ENCODE measurements around the gene PCTP.

The PCTP gene

GRCh38 chr17:55742272-55743102, 8.4 kb upstream of the PCTP start:
- Histone ChIP-seq H3K9ac (ENCODE audit: low read depth, low read length) (no peak overlapping the region), H3K9me3 (ENCODE audit: control insufficient read depth, insufficient read depth, low read length) (no peaks in the 10 kb centered on the region), H3K4me3 (ENCODE audit: low read depth, low read length) (no peak overlapping the region), H3K27me3 (ENCODE audit: control insufficient read depth, insufficient read depth, low read length) (no peaks in the 10 kb centered on the region), H3K4me1 (ENCODE audit: control insufficient read depth, insufficient read depth, low read length) (no peaks in the 10 kb centered on the region), H3K36me3 (ENCODE audit: control insufficient read depth, insufficient read depth, low read length) (no peaks in the 10 kb centered on the region), H3K27ac (ENCODE audit: low read depth, low read length) (no peak overlapping the region)

- H3K4me3 ChIP-seq (ENCODE audit: low read depth, low read length), result no peak overlapping the region
- H3K9ac ChIP-seq (ENCODE audit: low read depth, low read length), result no peak overlapping the region
- no peak overlapping the region for H3K27ac ChIP-seq (ENCODE audit: low read depth, low read length)
- no peaks in the 10 kb centered on the region for H3K9me3 ChIP-seq (ENCODE audit: control insufficient read depth, insufficient read depth, low read length)
- H3K4me1 ChIP-seq (ENCODE audit: control insufficient read depth, insufficient read depth, low read length), result no peaks in the 10 kb centered on the region
- no peaks in the 10 kb centered on the region for H3K36me3 ChIP-seq (ENCODE audit: control insufficient read depth, insufficient read depth, low read length)
- H3K27me3 ChIP-seq (ENCODE audit: control insufficient read depth, insufficient read depth, low read length), result no peaks in the 10 kb centered on the region
These were observed 7.7 kb upstream of the PCTP start for GRCh38 chr17:55743103-55743679.

GRCh38 chr17:55745258-55745657, 5.6 kb upstream of the PCTP start:
- Histone ChIP-seq H3K27me3 (ENCODE audit: control insufficient read depth, insufficient read depth, low read length) (no peaks in the 10 kb centered on the region), H3K4me1 (ENCODE audit: control insufficient read depth, insufficient read depth, low read length) (no peaks in the 10 kb centered on the region), H3K9ac (ENCODE audit: low read depth, low read length) (no peak overlapping the region), H3K27ac (ENCODE audit: low read depth, low read length) (no peak overlapping the region), H3K4me3 (ENCODE audit: low read depth, low read length) (no peak overlapping the region), H3K36me3 (ENCODE audit: control insufficient read depth, insufficient read depth, low read length) (no peaks in the 10 kb centered on the region), H3K9me3 (ENCODE audit: control insufficient read depth, insufficient read depth, low read length) (no peaks in the 10 kb centered on the region)

- no peaks in the 10 kb centered on the region for H3K27me3 ChIP-seq (ENCODE audit: control insufficient read depth, insufficient read depth, low read length)
- H3K9me3 ChIP-seq (ENCODE audit: control insufficient read depth, insufficient read depth, low read length), result no peaks in the 10 kb centered on the region
- H3K4me1 ChIP-seq (ENCODE audit: control insufficient read depth, insufficient read depth, low read length), result peaks cover 4% of the 10 kb centered on the region; the same call in 1 of the 2 replicates
- no peak overlapping the region for H3K4me3 ChIP-seq (ENCODE audit: low read depth, low read length)
- H3K27ac ChIP-seq (ENCODE audit: low read depth, low read length), result no peak overlapping the region
- no peak overlapping the region for H3K9ac ChIP-seq (ENCODE audit: low read depth, low read length)
- H3K36me3 ChIP-seq (ENCODE audit: control insufficient read depth, insufficient read depth, low read length), result no peaks in the 10 kb centered on the region
These were observed 4.4 kb upstream of the PCTP start for GRCh38 chr17:55746466-55746865.

GRCh38 chr17:55747209-55747608, 3.6 kb upstream of the PCTP start:
- no peaks in the 10 kb centered on the region for H3K9me3 ChIP-seq (ENCODE audit: control insufficient read depth, insufficient read depth, low read length)
- no peaks in the 10 kb centered on the region for H3K27me3 ChIP-seq (ENCODE audit: control insufficient read depth, insufficient read depth, low read length)
- H3K9ac ChIP-seq (ENCODE audit: low read depth, low read length), result no peak overlapping the region
- H3K4me3 ChIP-seq (ENCODE audit: low read depth, low read length), result no peak overlapping the region
- peaks cover 9% of the 10 kb centered on the region for H3K4me1 ChIP-seq (ENCODE audit: control insufficient read depth, insufficient read depth, low read length)
- no peaks in the 10 kb centered on the region for H3K36me3 ChIP-seq (ENCODE audit: control insufficient read depth, insufficient read depth, low read length)
- no peak overlapping the region for H3K27ac ChIP-seq (ENCODE audit: low read depth, low read length)

- H3K27me3 ChIP-seq (ENCODE audit: control insufficient read depth, insufficient read depth, low read length), result no peaks in the 10 kb centered on the region
- no peak overlapping the region for H3K4me3 ChIP-seq (ENCODE audit: low read depth, low read length)
- H3K9ac ChIP-seq (ENCODE audit: low read depth, low read length), result no peak overlapping the region
- no peaks in the 10 kb centered on the region for H3K9me3 ChIP-seq (ENCODE audit: control insufficient read depth, insufficient read depth, low read length)
- H3K36me3 ChIP-seq (ENCODE audit: control insufficient read depth, insufficient read depth, low read length), result no peaks in the 10 kb centered on the region
- no peak overlapping the region for H3K27ac ChIP-seq (ENCODE audit: low read depth, low read length)
- peaks cover 9% of the 10 kb centered on the region for H3K4me1 ChIP-seq (ENCODE audit: control insufficient read depth, insufficient read depth, low read length)
These were observed 2.0 kb upstream of the PCTP start for GRCh38 chr17:55748841-55749240.

GRCh38 chr17:55749985-55750384, 866 bp upstream of the PCTP start:
- H3K36me3 ChIP-seq (ENCODE audit: control insufficient read depth, insufficient read depth, low read length), result no peaks in the 10 kb centered on the region
- no peaks in the 10 kb centered on the region for H3K9me3 ChIP-seq (ENCODE audit: control insufficient read depth, insufficient read depth, low read length)
- H3K4me3 ChIP-seq (ENCODE audit: low read depth, low read length), result no peak overlapping the region
- H3K27me3 ChIP-seq (ENCODE audit: control insufficient read depth, insufficient read depth, low read length), result no peaks in the 10 kb centered on the region
- peaks cover 9% of the 10 kb centered on the region for H3K4me1 ChIP-seq (ENCODE audit: control insufficient read depth, insufficient read depth, low read length)
- H3K9ac ChIP-seq (ENCODE audit: low read depth, low read length), result no peak overlapping the region
- H3K27ac ChIP-seq (ENCODE audit: low read depth, low read length), result no peak overlapping the region

GRCh38 chr17:55751720-55752250, 934 bp downstream of the PCTP start:
- H3K9me3 ChIP-seq (ENCODE audit: control insufficient read depth, insufficient read depth, low read length), result no peaks in the 10 kb centered on the region
- no peaks in the 10 kb centered on the region for H3K27me3 ChIP-seq (ENCODE audit: control insufficient read depth, insufficient read depth, low read length)
- peak overlapping the region; percentile 87 for H3K27ac ChIP-seq (ENCODE audit: low read depth, low read length)
- H3K4me1 ChIP-seq (ENCODE audit: control insufficient read depth, insufficient read depth, low read length), result peaks cover 9% of the 10 kb centered on the region
- H3K9ac ChIP-seq (ENCODE audit: low read depth, low read length), result 0 out of 2 replicates have a peak overlapping the region, but pooled peaks have one; percentile 70
- H3K36me3 ChIP-seq (ENCODE audit: control insufficient read depth, insufficient read depth, low read length), result no peaks in the 10 kb centered on the region
- H3K4me3 ChIP-seq (ENCODE audit: low read depth, low read length), result peak overlapping the region; percentile 81

- no peak overlapping the region for H3K4me3 ChIP-seq (ENCODE audit: low read depth, low read length)
- no peak overlapping the region for H3K9ac ChIP-seq (ENCODE audit: low read depth, low read length)
- peaks cover 11% of the 10 kb centered on the region for H3K4me1 ChIP-seq (ENCODE audit: control insufficient read depth, insufficient read depth, low read length)
- H3K9me3 ChIP-seq (ENCODE audit: control insufficient read depth, insufficient read depth, low read length), result no peaks in the 10 kb centered on the region
- no peaks in the 10 kb centered on the region for H3K36me3 ChIP-seq (ENCODE audit: control insufficient read depth, insufficient read depth, low read length)
- no peaks in the 10 kb centered on the region for H3K27me3 ChIP-seq (ENCODE audit: control insufficient read depth, insufficient read depth, low read length)
- H3K27ac ChIP-seq (ENCODE audit: low read depth, low read length), result no peak overlapping the region
These were observed 5.8 kb downstream of the PCTP start for GRCh38 chr17:55756689-55757088.

GRCh38 chr17:55757659-55758058, 6.8 kb downstream of the PCTP start:
- H3K27me3 ChIP-seq (ENCODE audit: control insufficient read depth, insufficient read depth, low read length), result no peaks in the 10 kb centered on the region
- no peaks in the 10 kb centered on the region for H3K9me3 ChIP-seq (ENCODE audit: control insufficient read depth, insufficient read depth, low read length)
- H3K4me1 ChIP-seq (ENCODE audit: control insufficient read depth, insufficient read depth, low read length), result 0 out of 2 replicates have a peak, but pooled peaks cover 8% of the 10 kb centered on the region
- H3K27ac ChIP-seq (ENCODE audit: low read depth, low read length), result no peak overlapping the region
- H3K36me3 ChIP-seq (ENCODE audit: control insufficient read depth, insufficient read depth, low read length), result no peaks in the 10 kb centered on the region
- H3K4me3 ChIP-seq (ENCODE audit: low read depth, low read length), result no peak overlapping the region
- H3K9ac ChIP-seq (ENCODE audit: low read depth, low read length), result no peak overlapping the region

GRCh38 chr17:55758171-55758570, 7.3 kb downstream of the PCTP start:
- H3K4me1 ChIP-seq (ENCODE audit: control insufficient read depth, insufficient read depth, low read length), result 0 out of 2 replicates have a peak, but pooled peaks cover 8% of the 10 kb centered on the region
- H3K4me3 ChIP-seq (ENCODE audit: low read depth, low read length), result no peak overlapping the region
- no peak overlapping the region for H3K27ac ChIP-seq (ENCODE audit: low read depth, low read length)
- no peaks in the 10 kb centered on the region for H3K36me3 ChIP-seq (ENCODE audit: control insufficient read depth, insufficient read depth, low read length)
- H3K9ac ChIP-seq (ENCODE audit: low read depth, low read length), result no peak overlapping the region
- no peaks in the 10 kb centered on the region for H3K9me3 ChIP-seq (ENCODE audit: control insufficient read depth, insufficient read depth, low read length)
- no peaks in the 10 kb centered on the region for H3K27me3 ChIP-seq (ENCODE audit: control insufficient read depth, insufficient read depth, low read length)

Measured in HUES48 (cell line).